Measurements from ENCODE around the gene RRP15. TPM values are rescaled to one million over a fixed set of nuclear protein-coding genes. Genes with fewer than 3 reads are reported as not detected.

The RRP15 gene
- total and polyA plus RNA-seq, 2 of the 13 experiments (the other 11 are each of a cell fraction or from before 2014, with no cell fraction given), result 2.1 to 37.5 TPM

DNA sequence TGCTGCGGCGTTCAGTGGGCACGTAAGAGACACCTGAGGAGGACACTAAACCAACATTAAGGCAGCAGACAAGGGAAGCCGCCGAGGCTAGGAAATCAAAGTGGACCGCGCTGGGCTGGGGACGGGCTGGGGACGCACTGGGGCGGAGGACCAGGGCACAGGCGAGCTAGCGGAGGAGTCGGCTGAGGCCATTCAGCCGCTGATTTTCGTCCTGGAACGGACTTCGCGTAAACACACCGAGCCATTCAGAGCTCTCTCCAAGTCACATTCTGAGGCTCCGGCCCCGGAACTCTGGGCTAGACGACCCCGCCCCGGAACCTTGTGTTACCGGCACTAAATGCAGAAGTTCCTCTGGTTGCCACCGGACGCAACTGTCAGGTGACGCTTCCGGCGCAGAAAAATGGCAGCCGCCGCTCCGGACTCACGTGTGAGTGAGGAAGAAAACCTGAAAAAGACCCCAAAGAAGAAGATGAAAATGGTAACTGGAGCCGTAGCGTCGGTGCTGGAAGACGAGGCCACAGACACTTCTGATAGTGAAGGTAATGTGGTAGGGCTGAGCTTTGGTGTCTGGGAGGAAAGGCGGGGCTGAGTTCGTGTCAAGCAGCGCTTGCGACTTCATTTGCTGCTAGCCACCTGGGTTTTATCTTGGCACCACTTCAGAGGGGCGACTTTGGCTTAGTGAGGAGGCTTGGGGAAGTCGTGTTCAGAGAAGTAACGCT is at the start of gene RRP15 (continued):
- TF ChIP-seq, protein P1, sequence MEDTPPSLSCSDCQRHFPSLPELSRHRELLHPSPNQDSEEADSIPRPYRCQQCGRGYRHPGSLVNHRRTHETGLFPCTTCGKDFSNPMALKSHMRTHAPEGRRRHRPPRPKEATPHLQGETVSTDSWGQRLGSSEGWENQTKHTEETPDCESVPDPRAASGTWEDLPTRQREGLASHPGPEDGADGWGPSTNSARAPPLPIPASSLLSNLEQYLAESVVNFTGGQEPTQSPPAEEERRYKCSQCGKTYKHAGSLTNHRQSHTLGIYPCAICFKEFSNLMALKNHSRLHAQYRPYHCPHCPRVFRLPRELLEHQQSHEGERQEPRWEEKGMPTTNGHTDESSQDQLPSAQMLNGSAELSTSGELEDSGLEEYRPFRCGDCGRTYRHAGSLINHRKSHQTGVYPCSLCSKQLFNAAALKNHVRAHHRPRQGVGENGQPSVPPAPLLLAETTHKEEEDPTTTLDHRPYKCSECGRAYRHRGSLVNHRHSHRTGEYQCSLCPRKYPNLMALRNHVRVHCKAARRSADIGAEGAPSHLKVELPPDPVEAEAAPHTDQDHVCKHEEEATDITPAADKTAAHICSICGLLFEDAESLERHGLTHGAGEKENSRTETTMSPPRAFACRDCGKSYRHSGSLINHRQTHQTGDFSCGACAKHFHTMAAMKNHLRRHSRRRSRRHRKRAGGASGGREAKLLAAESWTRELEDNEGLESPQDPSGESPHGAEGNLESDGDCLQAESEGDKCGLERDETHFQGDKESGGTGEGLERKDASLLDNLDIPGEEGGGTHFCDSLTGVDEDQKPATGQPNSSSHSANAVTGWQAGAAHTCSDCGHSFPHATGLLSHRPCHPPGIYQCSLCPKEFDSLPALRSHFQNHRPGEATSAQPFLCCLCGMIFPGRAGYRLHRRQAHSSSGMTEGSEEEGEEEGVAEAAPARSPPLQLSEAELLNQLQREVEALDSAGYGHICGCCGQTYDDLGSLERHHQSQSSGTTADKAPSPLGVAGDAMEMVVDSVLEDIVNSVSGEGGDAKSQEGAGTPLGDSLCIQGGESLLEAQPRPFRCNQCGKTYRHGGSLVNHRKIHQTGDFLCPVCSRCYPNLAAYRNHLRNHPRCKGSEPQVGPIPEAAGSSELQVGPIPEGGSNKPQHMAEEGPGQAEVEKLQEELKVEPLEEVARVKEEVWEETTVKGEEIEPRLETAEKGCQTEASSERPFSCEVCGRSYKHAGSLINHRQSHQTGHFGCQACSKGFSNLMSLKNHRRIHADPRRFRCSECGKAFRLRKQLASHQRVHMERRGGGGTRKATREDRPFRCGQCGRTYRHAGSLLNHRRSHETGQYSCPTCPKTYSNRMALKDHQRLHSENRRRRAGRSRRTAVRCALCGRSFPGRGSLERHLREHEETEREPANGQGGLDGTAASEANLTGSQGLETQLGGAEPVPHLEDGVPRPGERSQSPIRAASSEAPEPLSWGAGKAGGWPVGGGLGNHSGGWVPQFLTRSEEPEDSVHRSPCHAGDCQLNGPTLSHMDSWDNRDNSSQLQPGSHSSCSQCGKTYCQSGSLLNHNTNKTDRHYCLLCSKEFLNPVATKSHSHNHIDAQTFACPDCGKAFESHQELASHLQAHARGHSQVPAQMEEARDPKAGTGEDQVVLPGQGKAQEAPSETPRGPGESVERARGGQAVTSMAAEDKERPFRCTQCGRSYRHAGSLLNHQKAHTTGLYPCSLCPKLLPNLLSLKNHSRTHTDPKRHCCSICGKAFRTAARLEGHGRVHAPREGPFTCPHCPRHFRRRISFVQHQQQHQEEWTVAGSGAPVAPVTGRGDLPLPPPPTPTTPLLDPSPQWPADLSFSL (CRISPR knock-in tag; IDR thresholded peaks at IDR 0.05), result no peak
- TF ChIP-seq AGO2 (optimal IDR thresholded peaks at IDR 0.05; ENCODE audit: low read depth, low read length), result peak; percentile 32
- TF ChIP-seq, protein P2, sequence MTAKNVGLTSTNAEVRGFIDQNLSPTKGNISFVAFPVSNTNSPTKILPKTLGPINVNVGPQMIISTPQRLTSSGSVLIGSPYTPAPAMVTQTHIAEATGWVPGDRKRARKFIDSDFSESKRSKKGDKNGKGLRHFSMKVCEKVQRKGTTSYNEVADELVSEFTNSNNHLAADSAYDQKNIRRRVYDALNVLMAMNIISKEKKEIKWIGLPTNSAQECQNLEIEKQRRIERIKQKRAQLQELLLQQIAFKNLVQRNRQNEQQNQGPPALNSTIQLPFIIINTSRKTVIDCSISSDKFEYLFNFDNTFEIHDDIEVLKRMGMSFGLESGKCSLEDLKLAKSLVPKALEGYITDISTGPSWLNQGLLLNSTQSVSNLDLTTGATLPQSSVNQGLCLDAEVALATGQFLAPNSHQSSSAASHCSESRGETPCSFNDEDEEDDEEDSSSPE (CRISPR knock-in tag; IDR thresholded peaks at IDR 0.05), result peak; percentile 57; the same call in 1 of the 2 replicates
- TF ChIP-seq, protein P3, sequence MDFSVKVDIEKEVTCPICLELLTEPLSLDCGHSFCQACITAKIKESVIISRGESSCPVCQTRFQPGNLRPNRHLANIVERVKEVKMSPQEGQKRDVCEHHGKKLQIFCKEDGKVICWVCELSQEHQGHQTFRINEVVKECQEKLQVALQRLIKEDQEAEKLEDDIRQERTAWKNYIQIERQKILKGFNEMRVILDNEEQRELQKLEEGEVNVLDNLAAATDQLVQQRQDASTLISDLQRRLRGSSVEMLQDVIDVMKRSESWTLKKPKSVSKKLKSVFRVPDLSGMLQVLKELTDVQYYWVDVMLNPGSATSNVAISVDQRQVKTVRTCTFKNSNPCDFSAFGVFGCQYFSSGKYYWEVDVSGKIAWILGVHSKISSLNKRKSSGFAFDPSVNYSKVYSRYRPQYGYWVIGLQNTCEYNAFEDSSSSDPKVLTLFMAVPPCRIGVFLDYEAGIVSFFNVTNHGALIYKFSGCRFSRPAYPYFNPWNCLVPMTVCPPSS (IDR thresholded peaks at IDR 0.05), result no peak
- TF ChIP-seq ETV5 (CRISPR knock-in tag; IDR thresholded peaks at IDR 0.05; ENCODE audit: borderline replicate concordance), result peak; percentile 89
- TF ChIP-seq TBP (CRISPR knock-in tag; IDR thresholded peaks at IDR 0.05), result no peak
- TF ChIP-seq ZNF567 (CRISPR knock-in tag; IDR thresholded peaks at IDR 0.05; ENCODE audit: borderline replicate concordance), result no peak
- TF ChIP-seq, protein P4, sequence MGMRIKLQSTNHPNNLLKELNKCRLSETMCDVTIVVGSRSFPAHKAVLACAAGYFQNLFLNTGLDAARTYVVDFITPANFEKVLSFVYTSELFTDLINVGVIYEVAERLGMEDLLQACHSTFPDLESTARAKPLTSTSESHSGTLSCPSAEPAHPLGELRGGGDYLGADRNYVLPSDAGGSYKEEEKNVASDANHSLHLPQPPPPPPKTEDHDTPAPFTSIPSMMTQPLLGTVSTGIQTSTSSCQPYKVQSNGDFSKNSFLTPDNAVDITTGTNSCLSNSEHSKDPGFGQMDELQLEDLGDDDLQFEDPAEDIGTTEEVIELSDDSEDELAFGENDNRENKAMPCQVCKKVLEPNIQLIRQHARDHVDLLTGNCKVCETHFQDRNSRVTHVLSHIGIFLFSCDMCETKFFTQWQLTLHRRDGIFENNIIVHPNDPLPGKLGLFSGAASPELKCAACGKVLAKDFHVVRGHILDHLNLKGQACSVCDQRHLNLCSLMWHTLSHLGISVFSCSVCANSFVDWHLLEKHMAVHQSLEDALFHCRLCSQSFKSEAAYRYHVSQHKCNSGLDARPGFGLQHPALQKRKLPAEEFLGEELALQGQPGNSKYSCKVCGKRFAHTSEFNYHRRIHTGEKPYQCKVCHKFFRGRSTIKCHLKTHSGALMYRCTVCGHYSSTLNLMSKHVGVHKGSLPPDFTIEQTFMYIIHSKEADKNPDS (CRISPR knock-in tag; IDR thresholded peaks at IDR 0.05), result no peak
- no peak for TF ChIP-seq TEAD2 (CRISPR knock-in tag; IDR thresholded peaks at IDR 0.05)
- TF ChIP-seq, protein P5, sequence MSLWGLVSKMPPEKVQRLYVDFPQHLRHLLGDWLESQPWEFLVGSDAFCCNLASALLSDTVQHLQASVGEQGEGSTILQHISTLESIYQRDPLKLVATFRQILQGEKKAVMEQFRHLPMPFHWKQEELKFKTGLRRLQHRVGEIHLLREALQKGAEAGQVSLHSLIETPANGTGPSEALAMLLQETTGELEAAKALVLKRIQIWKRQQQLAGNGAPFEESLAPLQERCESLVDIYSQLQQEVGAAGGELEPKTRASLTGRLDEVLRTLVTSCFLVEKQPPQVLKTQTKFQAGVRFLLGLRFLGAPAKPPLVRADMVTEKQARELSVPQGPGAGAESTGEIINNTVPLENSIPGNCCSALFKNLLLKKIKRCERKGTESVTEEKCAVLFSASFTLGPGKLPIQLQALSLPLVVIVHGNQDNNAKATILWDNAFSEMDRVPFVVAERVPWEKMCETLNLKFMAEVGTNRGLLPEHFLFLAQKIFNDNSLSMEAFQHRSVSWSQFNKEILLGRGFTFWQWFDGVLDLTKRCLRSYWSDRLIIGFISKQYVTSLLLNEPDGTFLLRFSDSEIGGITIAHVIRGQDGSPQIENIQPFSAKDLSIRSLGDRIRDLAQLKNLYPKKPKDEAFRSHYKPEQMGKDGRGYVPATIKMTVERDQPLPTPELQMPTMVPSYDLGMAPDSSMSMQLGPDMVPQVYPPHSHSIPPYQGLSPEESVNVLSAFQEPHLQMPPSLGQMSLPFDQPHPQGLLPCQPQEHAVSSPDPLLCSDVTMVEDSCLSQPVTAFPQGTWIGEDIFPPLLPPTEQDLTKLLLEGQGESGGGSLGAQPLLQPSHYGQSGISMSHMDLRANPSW (CRISPR knock-in tag; IDR thresholded peaks at IDR 0.05; ENCODE audit: borderline replicate concordance), result peak; percentile 81; the same call in 1 of the 2 replicates
- no peak for TF ChIP-seq FOXM1 (CRISPR knock-in tag; IDR thresholded peaks at IDR 0.05)
- no peak for TF ChIP-seq RFX5 (IDR thresholded peaks at IDR 0.05; ENCODE audit: low read depth, low read length)
- TF ChIP-seq ETV6 (CRISPR knock-in tag; conservative IDR thresholded peaks at IDR 0.05), result peak; percentile 84; the same call in 1 of the 2 replicates
- peak; percentile 69; the same call in 1 of the 2 replicates for TF ChIP-seq ZC3H13 (CRISPR knock-in tag; IDR thresholded peaks at IDR 0.05)

All from HepG2 (cell line).